CD14-positive monocyte (primary cell): Measurements from ENCODE around the gene CPE. TPM values are rescaled to one million over a fixed set of nuclear protein-coding genes. Genes with fewer than 3 reads are reported as not detected.

ENCODE experiments used
- DNase-seq, 3 donors: peaks; one replicate each; pipeline ENCODE4 v3.0.0-alpha.2; 2011 to 2022
- H2AFZ ChIP-seq: 2 replicates; pipeline ENCODE4 v1.6.0; 2012; ENCODE audit warnings: mild to moderate bottlenecking, low read depth, low read length, inconsistent platforms; ENCODE audit not compliant: insufficient read depth, poor library complexity, severe bottlenecking
- H3K27ac ChIP-seq, 2 donors: 1 replicate in 1 of 2; 2 replicates in 1 of 2; pipeline ENCODE4 v1.5.1; 2012 to 2013; ENCODE audit warnings: low read length in 2 of 2, control low read depth in 1 of 2, inconsistent platforms in 1 of 2, low read depth in 1 of 2, mild to moderate bottlenecking in 1 of 2
- H3K27me3 ChIP-seq, 2 donors: one replicate each; pipeline versions ENCODE4 v1.6.0 to v1.6.1; 2011 to 2013; ENCODE audit warnings: low read length in 2 of 2; ENCODE audit not compliant: control insufficient read depth in 2 of 2, insufficient read depth in 2 of 2
- H3K36me3 ChIP-seq, 2 donors: replicated peaks in 1 of 2; 1 replicate in 1 of 2; 2 replicates in 1 of 2; pipeline versions ENCODE4 v1.5.1 to v1.6.1; 2012 to 2013; ENCODE audit warnings: low read length in 2 of 2, control low read depth in 1 of 2, inconsistent platforms in 1 of 2, mild to moderate bottlenecking in 1 of 2; ENCODE audit not compliant: insufficient read depth in 2 of 2, control insufficient read depth in 1 of 2
- H3K4me1 ChIP-seq, 2 donors: 1 replicate in 1 of 2; 2 replicates in 1 of 2; pipeline versions ENCODE4 v1.5.1 to v1.6.1; 2012 to 2013; ENCODE audit warnings: low read length in 2 of 2, control low read depth in 1 of 2, inconsistent platforms in 1 of 2, mild to moderate bottlenecking in 1 of 2, moderate library complexity in 1 of 2; ENCODE audit not compliant: insufficient read depth in 2 of 2, control insufficient read depth in 1 of 2
- H3K4me2 ChIP-seq: replicated peaks from 2 replicates; pipeline ENCODE3; 2012; ENCODE audit warnings: low read length, moderate library complexity, mild to moderate bottlenecking; ENCODE audit not compliant: poor library complexity, severe bottlenecking; ENCODE audit errors: extremely low read depth
- H3K4me3 ChIP-seq, 3 experiments: fragments of 200-600 bp in 1 of 3; sonication (generic) in 1 of 3; replicated peaks in 1 of 3; 1 replicate in 2 of 3; 2 replicates in 1 of 3; pipeline ENCODE4 v1.5.1; 2011 to 2013; ENCODE audit warnings: low read length in 3 of 3, mild to moderate bottlenecking in 3 of 3, control low read depth in 2 of 3, low read depth in 2 of 3, inconsistent platforms in 1 of 3, moderate library complexity in 1 of 3
- H3K79me2 ChIP-seq: 2 replicates; pipeline ENCODE4 v1.6.0; 2012; ENCODE audit warnings: mild to moderate bottlenecking, control low read depth, inconsistent platforms, low read length, moderate library complexity; ENCODE audit not compliant: insufficient read depth
- H3K9ac ChIP-seq: 2 replicates; pipeline ENCODE4 v1.6.0; 2017; ENCODE audit warnings: low read length, mild to moderate bottlenecking; ENCODE audit not compliant: insufficient read depth, poor library complexity, severe bottlenecking
- H3K9me3 ChIP-seq, 2 donors: replicated peaks in 1 of 2; 1 replicate in 1 of 2; 2 replicates in 1 of 2; pipeline versions ENCODE4 v1.5.1 to v1.6.1; 2012 to 2013; ENCODE audit warnings: low read length in 2 of 2, control low read depth in 1 of 2; ENCODE audit not compliant: control insufficient read depth in 1 of 2, insufficient read depth in 1 of 2
- H4K20me1 ChIP-seq: 2 replicates; pipeline ENCODE4 v1.6.0; 2012; ENCODE audit warnings: mild to moderate bottlenecking, low read length, control low read depth, moderate library complexity; ENCODE audit not compliant: insufficient read depth
- H3K27ac Mint-ChIP-seq, 7 donors: one replicate each; pipeline ENCODE4 v1.8.0; 2020; ENCODE audit warnings: mild to moderate bottlenecking in 7 of 7, mixed read lengths in 7 of 7, moderate library complexity in 6 of 7, inconsistent platforms in 2 of 7
- H3K27me3 Mint-ChIP-seq, 3 donors: one replicate each; pipeline ENCODE4 v1.8.0; 2021 to 2022; ENCODE audit warnings: low read depth in 3 of 3, mild to moderate bottlenecking in 3 of 3, mixed read lengths in 3 of 3, moderate library complexity in 3 of 3, inconsistent platforms in 1 of 3
- H3K36me3 Mint-ChIP-seq, 2 donors: one replicate each; pipeline ENCODE4 v1.8.0; 2020; ENCODE audit warnings: mixed read lengths in 2 of 2, inconsistent platforms in 1 of 2, mild to moderate bottlenecking in 1 of 2
- H3K4me1 Mint-ChIP-seq: one replicate; pipeline ENCODE4 v1.8.0; 2020; ENCODE audit warnings: mild to moderate bottlenecking, mixed read lengths
- H3K4me3 Mint-ChIP-seq, 2 donors: one replicate each; pipeline ENCODE4 v1.8.0; 2020; ENCODE audit warnings: mild to moderate bottlenecking in 2 of 2, mixed read lengths in 2 of 2, moderate library complexity in 1 of 2
- H3K9me3 Mint-ChIP-seq, 7 donors: one replicate each; pipeline ENCODE4 v1.8.0; 2020 to 2022; ENCODE audit warnings: mixed read lengths in 7 of 7, mild to moderate bottlenecking in 6 of 7, moderate library complexity in 6 of 7, inconsistent platforms in 2 of 7
- WGBS: methylation state at CpG from one replicate; pipeline ENCODE4 v1.1.5; 2013; ENCODE audit warnings: missing lambda C conversion rate; ENCODE audit not compliant: insufficient coverage; 5-methylcytosine and 5-hydroxymethylcytosine counted together
- intact Hi-C, 2 donors: fragments of 100-400 bp; cut with micrococcal nuclease; formaldehyde crosslinking; loops; one replicate each; pipeline versions ENCODE4 v1.15.0 to v1.15.1; 2023
- polyA minus RNA-seq: library from RNA; depleted of rRNA, polyadenylated mRNA; stranded (reverse); fragments of >200 nt; gene quantifications from 2 replicates; pipeline ENCODE4 v1.2.3, GENCODE V29; 2012
- polyA plus RNA-seq, 3 donors: library from polyadenylated mRNA; depleted of rRNA in 1 of 3; unstranded in 2 of 3; stranded (reverse) in 1 of 3; fragments of 300-500 nt in 2 of 3; fragments of >200 nt in 1 of 3; fragmentation: Illumina TruSeq in 2 of 3; gene quantifications; 1 replicate in 2 of 3; 2 replicates in 1 of 3; pipeline ENCODE4 v1.2.3, GENCODE V29; 2012 to 2021
- total RNA-seq, 12 experiments: library from RNA in 1 of 12; stranded (reverse) in 1 of 12; fragments of 120-200 nt in 1 of 12; gene quantifications; one replicate each; pipeline ENCODE4 v1.2.4 and lab custom pipeline; 2013 to 2026; ENCODE audit warnings: mixed read lengths in 6 of 12, inconsistent platforms in 1 of 12
- TF ChIP-seq, protein P1 (sequence below): fragments of 200-600 bp; IDR thresholded peaks from one replicate; pipeline ENCODE4 v1.8.0; 2022; ENCODE audit warnings: antibody characterized with exemption, mild to moderate bottlenecking

The CPE gene
- 1.3 TPM for total RNA-seq (2013)
- under 1 TPM in 2 of 3 donors, not detected in 1; 0.09 to 0.13 TPM for polyA plus RNA-seq
- 0.08 and 0.14 TPM in 2 replicates for polyA minus RNA-seq
- total RNA-seq (lab: John Stamatoyannopoulos, UW), result 0.08 to 35.1 (median 0.18) reads per million in 11 experiments

DNA sequence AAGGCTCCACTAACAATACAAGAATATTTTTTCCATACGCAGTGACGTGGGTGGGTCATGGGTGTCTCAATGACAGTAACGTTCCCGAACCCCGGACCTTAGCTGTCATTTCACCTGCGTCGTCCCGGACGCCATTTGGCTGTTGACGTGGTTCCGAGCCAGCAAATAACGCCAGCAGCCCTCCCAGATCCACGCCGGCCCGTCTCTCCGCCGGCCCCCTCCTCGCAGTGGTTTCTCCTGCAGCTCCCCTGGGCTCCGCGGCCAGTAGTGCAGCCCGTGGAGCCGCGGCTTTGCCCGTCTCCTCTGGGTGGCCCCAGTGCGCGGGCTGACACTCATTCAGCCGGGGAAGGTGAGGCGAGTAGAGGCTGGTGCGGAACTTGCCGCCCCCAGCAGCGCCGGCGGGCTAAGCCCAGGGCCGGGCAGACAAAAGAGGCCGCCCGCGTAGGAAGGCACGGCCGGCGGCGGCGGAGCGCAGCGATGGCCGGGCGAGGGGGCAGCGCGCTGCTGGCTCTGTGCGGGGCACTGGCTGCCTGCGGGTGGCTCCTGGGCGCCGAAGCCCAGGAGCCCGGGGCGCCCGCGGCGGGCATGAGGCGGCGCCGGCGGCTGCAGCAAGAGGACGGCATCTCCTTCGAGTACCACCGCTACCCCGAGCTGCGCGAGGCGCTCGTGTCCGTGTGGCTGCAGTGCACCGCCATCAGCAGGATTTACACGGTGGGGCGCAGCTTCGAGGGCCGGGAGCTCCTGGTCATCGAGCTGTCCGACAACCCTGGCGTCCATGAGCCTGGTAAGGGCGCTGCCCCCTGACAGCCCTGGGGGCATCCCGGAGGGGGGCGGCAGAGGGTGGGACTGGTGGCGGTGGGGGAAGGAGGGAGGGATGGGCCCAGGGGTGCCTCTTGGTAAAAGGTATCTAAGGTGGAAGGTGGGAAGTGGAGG, at the start of gene CPE:
TSS of gene CPE (plus strand) at position 264 of the 933 bp plus-strand sequence. CDS start at position 478, 214 bp downstream.
- Histone ChIP-seq H3K4me2 (peak within 1 kb of the TSS; percentile 83), H3K79me2 (no peaks in the 10 kb centered on the region), H3K9me3 (no peaks in the 10 kb centered on the region), H4K20me1 (no peaks in the 10 kb centered on the region), H2AFZ (peak within 1 kb of the TSS; percentile 76), H3K4me1 (peaks cover 8 to 12% of the 10 kb centered on the region in 2 donors), H3K9ac (peak within 1 kb of the TSS; percentile 33), H3K4me3 (peak within 1 kb of the TSS; percentile 21 to 71 (median 24)), H3K27ac (no peak within 1 kb of the TSS), H3K27me3 (peaks cover 43 to 76% of the 10 kb centered on the region in 2 donors), H3K36me3 (no peaks in the 10 kb centered on the region)
- TF ChIP-seq, protein P1, sequence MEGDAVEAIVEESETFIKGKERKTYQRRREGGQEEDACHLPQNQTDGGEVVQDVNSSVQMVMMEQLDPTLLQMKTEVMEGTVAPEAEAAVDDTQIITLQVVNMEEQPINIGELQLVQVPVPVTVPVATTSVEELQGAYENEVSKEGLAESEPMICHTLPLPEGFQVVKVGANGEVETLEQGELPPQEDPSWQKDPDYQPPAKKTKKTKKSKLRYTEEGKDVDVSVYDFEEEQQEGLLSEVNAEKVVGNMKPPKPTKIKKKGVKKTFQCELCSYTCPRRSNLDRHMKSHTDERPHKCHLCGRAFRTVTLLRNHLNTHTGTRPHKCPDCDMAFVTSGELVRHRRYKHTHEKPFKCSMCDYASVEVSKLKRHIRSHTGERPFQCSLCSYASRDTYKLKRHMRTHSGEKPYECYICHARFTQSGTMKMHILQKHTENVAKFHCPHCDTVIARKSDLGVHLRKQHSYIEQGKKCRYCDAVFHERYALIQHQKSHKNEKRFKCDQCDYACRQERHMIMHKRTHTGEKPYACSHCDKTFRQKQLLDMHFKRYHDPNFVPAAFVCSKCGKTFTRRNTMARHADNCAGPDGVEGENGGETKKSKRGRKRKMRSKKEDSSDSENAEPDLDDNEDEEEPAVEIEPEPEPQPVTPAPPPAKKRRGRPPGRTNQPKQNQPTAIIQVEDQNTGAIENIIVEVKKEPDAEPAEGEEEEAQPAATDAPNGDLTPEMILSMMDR, result peak; percentile 55
- Mint-ChIP-seq H3K9me3 (peaks cover 0 to 11% (median 6%) of the 10 kb centered on the region in 7 donors), H3K4me3 (peak within 1 kb of the TSS; percentile 73 to 88), H3K36me3 (peaks cover 0 to 4% of the 10 kb centered on the region in 2 donors), H3K4me1 (peaks cover 10% of the 10 kb centered on the region), H3K27me3 (peaks cover 32 to 63% (median 40%) of the 10 kb centered on the region in 3 donors), H3K27ac (no peak within 1 kb of the TSS)
- DNase-seq, result peak; percentile 58 to 63 (median 59)
- intact Hi-C loops, result no loop called here
- WGBS, result 2% methylated on average over 81 of the region's 82 CpGs

- Histone ChIP-seq H3K79me2 (peaks cover 60% of the 10 kb centered on the region), H2AFZ (no peak overlapping the region), H3K27me3 (no peaks in the 10 kb centered on the region), H3K9ac (no peak overlapping the region), H3K4me2 (no peak overlapping the region), H3K9me3 (no peaks in the 10 kb centered on the region), H3K36me3 (peaks cover 10 to 24% of the 10 kb centered on the region in 2 donors), H3K4me3 (no peak overlapping the region), H4K20me1 (no peaks in the 10 kb centered on the region), H3K27ac (no peak overlapping the region), H3K4me1 (peaks cover 24 to 27% of the 10 kb centered on the region in 2 donors)
- Mint-ChIP-seq H3K27me3 (no peaks in the 10 kb centered on the region), H3K36me3 (peaks cover 22 to 26% of the 10 kb centered on the region in 2 donors), H3K27ac (no peak overlapping the region), H3K4me1 (peaks cover 33% of the 10 kb centered on the region), H3K4me3 (no peak overlapping the region), H3K9me3 (no peaks in the 10 kb centered on the region)
- intact Hi-C loops, result no loop called here
- WGBS, result 100% methylated on average over 1 of the region's 2 CpGs
- DNase-seq, result no peak
- TF ChIP-seq, protein P1, result no peak
Measured at GRCh38 chr4:165330071-165330470, 48.7 kb upstream of the CPE start.
